ENCODE results near the gene NFATC2.

GRCh38 chr20:51473256-51473655 lies 69.3 kb downstream of the NFATC2 start:
- TF ChIP-seq POLR2A (IDR thresholded peaks at IDR 0.05) (no peak), CTCF (IDR thresholded peaks at IDR 0.05 in 4 of 5, conservative IDR thresholded peaks at IDR 0.05 in 1 of 5) (no peak)
